ENCODE data around the gene PPP2R2B. TPM values are rescaled to one million over a fixed set of nuclear protein-coding genes. Genes with fewer than 3 reads are reported as not detected.

PPP2R2B gene
- polyA plus RNA-seq, 1 donor (not counting 4 experiments of a cell fraction or from before 2014, with no cell fraction given), result 0.33 TPM

GRCh38 chr5:146632620-146633322, 245.8 kb downstream of the PPP2R2B start:
- Histone ChIP-seq H3K36me3 (ENCODE audit: control insufficient read depth in 2 of 2, extremely low read depth in 1 of 2, insufficient read depth in 2 of 2, low read length in 2 of 2) (no peaks in the 10 kb centered on the region), H3K4me3 (ENCODE audit: control insufficient read depth in 2 of 3, extremely low read depth in 1 of 3, insufficient read depth in 2 of 3, low read depth in 1 of 3, low read length in 3 of 3) (no peak overlapping the region), H3K4me1 (ENCODE audit: control insufficient read depth, extremely low read depth, insufficient read depth, low read length) (no peaks in the 10 kb centered on the region), H4K20me1 (ENCODE audit: control insufficient read depth, extremely low read depth, insufficient read depth, low read length) (no peaks in the 10 kb centered on the region), H3K27me3 (ENCODE audit: control insufficient read depth, extremely low read depth, insufficient read depth, low read length) (no peaks in the 10 kb centered on the region), H3K4me2 (ENCODE audit: control insufficient read depth, extremely low read depth, insufficient read depth, low read depth, low read length) (no peak overlapping the region), H2AFZ (ENCODE audit: control insufficient read depth, low read length) (no peak overlapping the region), H3K79me2 (ENCODE audit: control insufficient read depth, insufficient read depth, low read length) (no peaks in the 10 kb centered on the region), H3K27ac (ENCODE audit: control insufficient read depth, insufficient read depth, low read length) (no peak overlapping the region), H3K9me3 (ENCODE audit: control insufficient read depth, low read depth, low read length) (no peaks in the 10 kb centered on the region), H3K9ac (ENCODE audit: control insufficient read depth, extremely low read depth, insufficient read depth, low read length) (no peak overlapping the region), H3K9me1 (ENCODE audit: control insufficient read depth, extremely low read depth, insufficient read depth, low read length) (no peaks in the 10 kb centered on the region)
- DNase-seq (ENCODE audit: low read depth, low spot score) (no peak), FAIRE-seq (no peak)
- TF ChIP-seq EZH2 (IDR thresholded peaks at IDR 0.05; ENCODE audit: low read length) (no peak), CTCF (optimal IDR thresholded peaks at IDR 0.05 in 1 of 3, IDR thresholded peaks at IDR 0.05 in 1 of 3, conservative IDR thresholded peaks at IDR 0.05 in 1 of 3; ENCODE audit: extremely low read depth in 1 of 3, insufficient read depth in 2 of 3, low read length in 3 of 3) (no peak)
- dilution Hi-C loops (cut with MboI; ENCODE audit: extremely low pct_ligation_motif_present, low sequenced_read_pairs), result no loop called here

DNA sequence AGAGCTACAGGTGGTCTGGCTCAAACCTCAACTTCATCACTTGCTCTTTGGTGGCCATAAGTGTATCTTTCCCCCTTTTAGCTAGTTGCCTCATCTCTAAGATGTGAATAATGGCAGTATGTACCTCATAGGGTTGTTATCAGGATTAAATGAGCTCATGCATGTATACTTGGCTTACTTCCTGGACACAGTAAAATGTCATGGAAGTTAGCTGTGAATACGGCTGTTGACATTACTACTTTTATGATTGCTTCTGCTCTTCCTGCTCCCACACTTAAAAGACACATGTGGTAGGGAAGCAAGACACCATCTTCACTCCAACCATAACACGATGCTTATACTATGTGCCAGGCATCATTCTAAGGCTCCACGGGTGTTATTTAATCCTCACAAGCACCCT, 248.1 kb downstream of the PPP2R2B start:
- Histone ChIP-seq H3K79me2 (ENCODE audit: control insufficient read depth, insufficient read depth, low read length) (no peaks in the 10 kb centered on the region), H3K27me3 (ENCODE audit: control insufficient read depth, extremely low read depth, insufficient read depth, low read length) (no peaks in the 10 kb centered on the region), H3K4me2 (ENCODE audit: control insufficient read depth, extremely low read depth, insufficient read depth, low read depth, low read length) (no peak overlapping the region), H3K27ac (ENCODE audit: control insufficient read depth, insufficient read depth, low read length) (no peak overlapping the region), H3K9ac (ENCODE audit: control insufficient read depth, extremely low read depth, insufficient read depth, low read length) (no peak overlapping the region), H3K9me1 (ENCODE audit: control insufficient read depth, extremely low read depth, insufficient read depth, low read length) (no peaks in the 10 kb centered on the region), H4K20me1 (ENCODE audit: control insufficient read depth, extremely low read depth, insufficient read depth, low read length) (no peaks in the 10 kb centered on the region), H3K4me1 (ENCODE audit: control insufficient read depth, extremely low read depth, insufficient read depth, low read length) (no peaks in the 10 kb centered on the region), H3K36me3 (ENCODE audit: control insufficient read depth in 2 of 2, extremely low read depth in 1 of 2, insufficient read depth in 2 of 2, low read length in 2 of 2) (no peaks in the 10 kb centered on the region), H3K4me3 (ENCODE audit: control insufficient read depth in 2 of 3, extremely low read depth in 1 of 3, insufficient read depth in 2 of 3, low read depth in 1 of 3, low read length in 3 of 3) (no peak overlapping the region), H2AFZ (ENCODE audit: control insufficient read depth, low read length) (no peak overlapping the region), H3K9me3 (ENCODE audit: control insufficient read depth, low read depth, low read length) (no peaks in the 10 kb centered on the region)
- DNase-seq (ENCODE audit: low read depth, low spot score) (no peak), FAIRE-seq (no peak)
- TF ChIP-seq EZH2 (IDR thresholded peaks at IDR 0.05; ENCODE audit: low read length), result no peak
- TF ChIP-seq CTCF (optimal IDR thresholded peaks at IDR 0.05 in 1 of 3, IDR thresholded peaks at IDR 0.05 in 1 of 3, conservative IDR thresholded peaks at IDR 0.05 in 1 of 3; ENCODE audit: extremely low read depth in 1 of 3, insufficient read depth in 2 of 3, low read length in 3 of 3), result no peak
- dilution Hi-C loops (cut with MboI; ENCODE audit: extremely low pct_ligation_motif_present, low sequenced_read_pairs), result no loop called here
